Stimulated activated effector memory CD8-positive, alpha-beta T cell treated with anti-CD3 and anti-CD28 coated beads, Interleukin-12 subunit alpha, Interleukin-12 subunit beta, amount 100 ng/mL, for 72 hours (primary cell): Measurements from ENCODE around the gene GALNTL6.

Experiments used
- ATAC-seq: fragments of 150-1000 bp; cut with Tn5 transposase; 2 replicates; pipeline ENCODE4 v1.10.0; 2021
- DNase-seq, 2 donors: peaks; one replicate each; pipeline ENCODE4 v3.0.0; 2021 to 2022; ENCODE audit warnings: low spot score in 2 of 2
- H3K27ac Mint-ChIP-seq: one replicate; pipeline ENCODE4 v1.8.0; 2022; ENCODE audit warnings: mild to moderate bottlenecking, mixed read lengths
- H3K36me3 Mint-ChIP-seq: one replicate; pipeline ENCODE4 v1.8.0; 2022; ENCODE audit warnings: mild to moderate bottlenecking, mixed read lengths
- H3K4me1 Mint-ChIP-seq: one replicate; pipeline ENCODE4 v1.8.0; 2022; ENCODE audit warnings: mixed read lengths
- H3K4me3 Mint-ChIP-seq: one replicate; pipeline ENCODE4 v1.8.0; 2022; ENCODE audit warnings: mild to moderate bottlenecking, mixed read lengths
- H3K9me3 Mint-ChIP-seq: one replicate; pipeline ENCODE4 v1.8.0; 2022; ENCODE audit warnings: mixed read lengths

The GALNTL6 gene

GRCh38 chr4:171812665-171813525 lies at the start of gene GALNTL6:
TSS of gene GALNTL6 (plus strand) at chr4:171813404.
- peaks cover 5% of the 10 kb centered on the region for H3K36me3 Mint-ChIP-seq
- peak; percentile 19 for ATAC-seq
- no peak within 1 kb of the TSS for H3K27ac Mint-ChIP-seq
- peaks cover 8% of the 10 kb centered on the region for H3K9me3 Mint-ChIP-seq
- H3K4me3 Mint-ChIP-seq = no peak within 1 kb of the TSS
- DNase-seq = no peak
- no peaks in the 10 kb centered on the region for H3K4me1 Mint-ChIP-seq

GRCh38 chr4:171765514-171765913 lies 47.7 kb upstream of the GALNTL6 start:
- no peak for ATAC-seq
- Mint-ChIP-seq H3K4me1 (no peaks in the 10 kb centered on the region), H3K36me3 (no peaks in the 10 kb centered on the region), H3K27ac (no peak overlapping the region), H3K9me3 (peaks cover 22% of the 10 kb centered on the region), H3K4me3 (no peak overlapping the region)
- DNase-seq = no peak

- no peaks in the 10 kb centered on the region for H3K36me3 Mint-ChIP-seq
- ATAC-seq (no peak), DNase-seq (no peak)
- H3K9me3 Mint-ChIP-seq = peaks cover 8% of the 10 kb centered on the region
- no peak overlapping the region for H3K27ac Mint-ChIP-seq
- H3K4me1 Mint-ChIP-seq = no peaks in the 10 kb centered on the region
- H3K4me3 Mint-ChIP-seq = no peak overlapping the region
Measured at GRCh38 chr4:171774642-171775190, 38.5 kb upstream of the GALNTL6 start.

- H3K36me3 Mint-ChIP-seq = no peaks in the 10 kb centered on the region
- no peak overlapping the region for H3K4me3 Mint-ChIP-seq
- peaks cover 21% of the 10 kb centered on the region for H3K9me3 Mint-ChIP-seq
- ATAC-seq = no peak
- no peak for DNase-seq
- H3K4me1 Mint-ChIP-seq = no peaks in the 10 kb centered on the region
- no peak overlapping the region for H3K27ac Mint-ChIP-seq
Measured at GRCh38 chr4:171779301-171779700, 33.9 kb upstream of the GALNTL6 start.

GRCh38 chr4:171785388-171785787 lies 27.8 kb upstream of the GALNTL6 start:
- Mint-ChIP-seq H3K4me1 (no peaks in the 10 kb centered on the region), H3K36me3 (no peaks in the 10 kb centered on the region), H3K27ac (no peak overlapping the region), H3K4me3 (no peak overlapping the region), H3K9me3 (peaks cover 29% of the 10 kb centered on the region)
- ATAC-seq (no peak), DNase-seq (no peak)

GRCh38 chr4:171793723-171794122 lies 19.5 kb upstream of the GALNTL6 start:
- no peaks in the 10 kb centered on the region for H3K4me1 Mint-ChIP-seq
- H3K9me3 Mint-ChIP-seq = peaks cover 11% of the 10 kb centered on the region
- no peaks in the 10 kb centered on the region for H3K36me3 Mint-ChIP-seq
- no peak overlapping the region for H3K27ac Mint-ChIP-seq
- H3K4me3 Mint-ChIP-seq = no peak overlapping the region
- ATAC-seq (no peak), DNase-seq (no peak)

- Mint-ChIP-seq H3K4me3 (no peak overlapping the region), H3K9me3 (peaks cover 11% of the 10 kb centered on the region), H3K36me3 (no peaks in the 10 kb centered on the region), H3K4me1 (no peaks in the 10 kb centered on the region), H3K27ac (no peak overlapping the region)
- ATAC-seq = no peak
- no peak for DNase-seq
Measured at GRCh38 chr4:171794528-171794927, 18.7 kb upstream of the GALNTL6 start.

GRCh38 chr4:171809854-171810253 lies 3.4 kb upstream of the GALNTL6 start:
- Mint-ChIP-seq H3K4me3 (no peak overlapping the region), H3K27ac (no peak overlapping the region), H3K9me3 (peaks cover 17% of the 10 kb centered on the region), H3K36me3 (peaks cover 5% of the 10 kb centered on the region), H3K4me1 (no peaks in the 10 kb centered on the region)
- ATAC-seq = no peak
- no peak for DNase-seq

GRCh38 chr4:171812333-171812664 lies 905 bp upstream of the GALNTL6 start:
- DNase-seq (no peak), ATAC-seq (no peak)
- H3K9me3 Mint-ChIP-seq = peaks cover 8% of the 10 kb centered on the region
- H3K4me1 Mint-ChIP-seq = no peaks in the 10 kb centered on the region
- H3K36me3 Mint-ChIP-seq = peaks cover 5% of the 10 kb centered on the region
- no peak overlapping the region for H3K27ac Mint-ChIP-seq
- no peak overlapping the region for H3K4me3 Mint-ChIP-seq

- ATAC-seq = no peak
Measured at GRCh38 chr4:171813526-171814250, 484 bp downstream of the GALNTL6 start.

GRCh38 chr4:171814545-171814944 lies 1.3 kb downstream of the GALNTL6 start:
- H3K36me3 Mint-ChIP-seq = peaks cover 5% of the 10 kb centered on the region
- peaks cover 8% of the 10 kb centered on the region for H3K9me3 Mint-ChIP-seq
- ATAC-seq (no peak), DNase-seq (no peak)
- no peak overlapping the region for H3K4me3 Mint-ChIP-seq
- no peaks in the 10 kb centered on the region for H3K4me1 Mint-ChIP-seq
- no peak overlapping the region for H3K27ac Mint-ChIP-seq

More at GRCh38 chr4:171813526-171814250, 484 bp downstream of the GALNTL6 start:
- no peak for DNase-seq
- Mint-ChIP-seq H3K36me3 (peaks cover 5% of the 10 kb centered on the region), H3K4me3 (no peak overlapping the region), H3K4me1 (no peaks in the 10 kb centered on the region), H3K27ac (no peak overlapping the region), H3K9me3 (peaks cover 8% of the 10 kb centered on the region)

GRCh38 chr4:171817026-171817425 lies 3.8 kb downstream of the GALNTL6 start:
- ATAC-seq (no peak), DNase-seq (no peak)
- no peaks in the 10 kb centered on the region for H3K4me1 Mint-ChIP-seq
- peaks cover 3% of the 10 kb centered on the region for H3K36me3 Mint-ChIP-seq
- H3K9me3 Mint-ChIP-seq = peaks cover 2% of the 10 kb centered on the region
- H3K4me3 Mint-ChIP-seq = no peak overlapping the region
- H3K27ac Mint-ChIP-seq = no peak overlapping the region

GRCh38 chr4:171834640-171835039 lies 21.4 kb downstream of the GALNTL6 start:
- Mint-ChIP-seq H3K4me3 (no peak overlapping the region), H3K9me3 (peaks cover 18% of the 10 kb centered on the region), H3K4me1 (no peaks in the 10 kb centered on the region), H3K27ac (no peak overlapping the region), H3K36me3 (no peaks in the 10 kb centered on the region)
- no peak for ATAC-seq
- DNase-seq = no peak

GRCh38 chr4:171843456-171843855 lies 30.3 kb downstream of the GALNTL6 start:
- H3K27ac Mint-ChIP-seq = no peak overlapping the region
- H3K36me3 Mint-ChIP-seq = no peaks in the 10 kb centered on the region
- no peak overlapping the region for H3K4me3 Mint-ChIP-seq
- no peak for ATAC-seq
- H3K4me1 Mint-ChIP-seq = no peaks in the 10 kb centered on the region
- DNase-seq = no peak
- peaks cover 15% of the 10 kb centered on the region for H3K9me3 Mint-ChIP-seq

- H3K27ac Mint-ChIP-seq = no peak overlapping the region
- peaks cover 15% of the 10 kb centered on the region for H3K9me3 Mint-ChIP-seq
- H3K4me1 Mint-ChIP-seq = no peaks in the 10 kb centered on the region
- no peaks in the 10 kb centered on the region for H3K36me3 Mint-ChIP-seq
- DNase-seq (no peak), ATAC-seq (no peak)
- no peak overlapping the region for H3K4me3 Mint-ChIP-seq
Measured at GRCh38 chr4:171846232-171846631, 33.0 kb downstream of the GALNTL6 start.

GRCh38 chr4:171846893-171847292 lies 33.7 kb downstream of the GALNTL6 start:
- no peak for ATAC-seq
- no peaks in the 10 kb centered on the region for H3K4me1 Mint-ChIP-seq

More at GRCh38 chr4:171846893-171847292, 33.7 kb downstream of the GALNTL6 start:
- H3K27ac Mint-ChIP-seq = no peak overlapping the region
- no peak for DNase-seq
- no peaks in the 10 kb centered on the region for H3K36me3 Mint-ChIP-seq
- no peak overlapping the region for H3K4me3 Mint-ChIP-seq
- H3K9me3 Mint-ChIP-seq = peaks cover 15% of the 10 kb centered on the region
